ENCODE measurements around the gene YES1.

DNA sequence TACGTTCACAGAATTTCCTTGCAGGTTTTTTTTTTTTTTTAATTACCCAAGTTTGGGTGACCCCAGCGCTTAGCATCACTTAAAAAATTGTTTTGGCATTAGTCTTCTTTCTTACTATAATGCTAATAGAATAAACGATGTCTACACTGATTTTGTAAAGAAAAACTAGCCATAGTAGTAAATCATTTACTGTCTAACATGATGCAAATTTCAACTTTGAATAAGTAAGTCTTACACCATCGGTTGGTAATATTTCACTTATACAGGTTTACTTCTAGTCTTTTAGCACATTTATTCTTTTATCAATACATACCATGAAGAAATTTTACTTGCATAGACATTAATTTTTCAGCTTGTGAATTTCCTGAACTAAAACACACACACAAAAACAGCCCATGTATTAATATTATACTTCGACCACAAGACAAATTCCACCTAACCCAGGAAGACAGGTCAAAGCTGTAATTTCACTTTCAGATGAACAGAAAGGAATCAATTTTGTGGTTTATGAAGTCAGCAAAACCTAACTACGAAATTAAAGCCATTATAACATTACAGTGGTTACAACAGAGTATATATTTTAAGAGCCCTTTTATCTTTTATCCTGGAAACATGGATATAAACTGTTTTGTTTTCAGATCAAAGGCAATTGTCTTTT is 1.9 kb downstream of the YES1 start:
- TF ChIP-seq, protein P1, sequence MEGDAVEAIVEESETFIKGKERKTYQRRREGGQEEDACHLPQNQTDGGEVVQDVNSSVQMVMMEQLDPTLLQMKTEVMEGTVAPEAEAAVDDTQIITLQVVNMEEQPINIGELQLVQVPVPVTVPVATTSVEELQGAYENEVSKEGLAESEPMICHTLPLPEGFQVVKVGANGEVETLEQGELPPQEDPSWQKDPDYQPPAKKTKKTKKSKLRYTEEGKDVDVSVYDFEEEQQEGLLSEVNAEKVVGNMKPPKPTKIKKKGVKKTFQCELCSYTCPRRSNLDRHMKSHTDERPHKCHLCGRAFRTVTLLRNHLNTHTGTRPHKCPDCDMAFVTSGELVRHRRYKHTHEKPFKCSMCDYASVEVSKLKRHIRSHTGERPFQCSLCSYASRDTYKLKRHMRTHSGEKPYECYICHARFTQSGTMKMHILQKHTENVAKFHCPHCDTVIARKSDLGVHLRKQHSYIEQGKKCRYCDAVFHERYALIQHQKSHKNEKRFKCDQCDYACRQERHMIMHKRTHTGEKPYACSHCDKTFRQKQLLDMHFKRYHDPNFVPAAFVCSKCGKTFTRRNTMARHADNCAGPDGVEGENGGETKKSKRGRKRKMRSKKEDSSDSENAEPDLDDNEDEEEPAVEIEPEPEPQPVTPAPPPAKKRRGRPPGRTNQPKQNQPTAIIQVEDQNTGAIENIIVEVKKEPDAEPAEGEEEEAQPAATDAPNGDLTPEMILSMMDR (conservative IDR thresholded peaks at IDR 0.05): no peak
- no peak for TF ChIP-seq ZFX (IDR thresholded peaks at IDR 0.05)
